GM06990 (cell line): ENCODE measurements around the gene FBXO31.
"Not testable (repeated sequence)": the region's sequence is repeated elsewhere in the genome, so short reads cannot be mapped to it uniquely, and the experiment has no call there.

Experiments used
- DNase-seq: peaks from one replicate; pipeline ENCODE4 v3.0.0-alpha.2; 2011; ENCODE audit not compliant: insufficient read length; ENCODE audit errors: extremely low read depth
- H3K27me3 ChIP-seq: replicated peaks from 2 replicates; pipeline ENCODE4 v1.6.0; 2011; ENCODE audit warnings: low read length; ENCODE audit not compliant: control insufficient read depth, insufficient read depth
- H3K36me3 ChIP-seq: 2 replicates; pipeline ENCODE4 v1.5.1; 2011; ENCODE audit warnings: low read length; ENCODE audit not compliant: control insufficient read depth, insufficient read depth
- H3K4me3 ChIP-seq: replicated peaks from 2 replicates; pipeline ENCODE4 v1.5.1; 2011; ENCODE audit warnings: low read depth, mild to moderate bottlenecking, control low read depth, low read length
- TF ChIP-seq, protein P1 (sequence below): IDR thresholded peaks from 2 replicates; pipeline ENCODE4 v1.5.1; 2011; ENCODE audit warnings: low read length, control low read depth, mild to moderate bottlenecking, inconsistent platforms; ENCODE audit not compliant: insufficient read depth, poor library complexity, severe bottlenecking

FBXO31 gene

GRCh38 chr16:87391324-87391949, 7.9 kb upstream of the FBXO31 start:
- Histone ChIP-seq H3K27me3 (no peaks in the 10 kb centered on the region), H3K36me3 (no peaks in the 10 kb centered on the region), H3K4me3 (peak overlapping the region; percentile 71)
- no peak for DNase-seq
- TF ChIP-seq, protein P1, sequence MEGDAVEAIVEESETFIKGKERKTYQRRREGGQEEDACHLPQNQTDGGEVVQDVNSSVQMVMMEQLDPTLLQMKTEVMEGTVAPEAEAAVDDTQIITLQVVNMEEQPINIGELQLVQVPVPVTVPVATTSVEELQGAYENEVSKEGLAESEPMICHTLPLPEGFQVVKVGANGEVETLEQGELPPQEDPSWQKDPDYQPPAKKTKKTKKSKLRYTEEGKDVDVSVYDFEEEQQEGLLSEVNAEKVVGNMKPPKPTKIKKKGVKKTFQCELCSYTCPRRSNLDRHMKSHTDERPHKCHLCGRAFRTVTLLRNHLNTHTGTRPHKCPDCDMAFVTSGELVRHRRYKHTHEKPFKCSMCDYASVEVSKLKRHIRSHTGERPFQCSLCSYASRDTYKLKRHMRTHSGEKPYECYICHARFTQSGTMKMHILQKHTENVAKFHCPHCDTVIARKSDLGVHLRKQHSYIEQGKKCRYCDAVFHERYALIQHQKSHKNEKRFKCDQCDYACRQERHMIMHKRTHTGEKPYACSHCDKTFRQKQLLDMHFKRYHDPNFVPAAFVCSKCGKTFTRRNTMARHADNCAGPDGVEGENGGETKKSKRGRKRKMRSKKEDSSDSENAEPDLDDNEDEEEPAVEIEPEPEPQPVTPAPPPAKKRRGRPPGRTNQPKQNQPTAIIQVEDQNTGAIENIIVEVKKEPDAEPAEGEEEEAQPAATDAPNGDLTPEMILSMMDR, result no peak

GRCh38 chr16:87390641-87391323, 7.2 kb upstream of the FBXO31 start:
- no peaks in the 10 kb centered on the region for H3K36me3 ChIP-seq
- H3K4me3 ChIP-seq, result no peak overlapping the region
- no peaks in the 10 kb centered on the region for H3K27me3 ChIP-seq
- TF ChIP-seq, protein P1, result no peak
- DNase-seq, result no peak

DNA sequence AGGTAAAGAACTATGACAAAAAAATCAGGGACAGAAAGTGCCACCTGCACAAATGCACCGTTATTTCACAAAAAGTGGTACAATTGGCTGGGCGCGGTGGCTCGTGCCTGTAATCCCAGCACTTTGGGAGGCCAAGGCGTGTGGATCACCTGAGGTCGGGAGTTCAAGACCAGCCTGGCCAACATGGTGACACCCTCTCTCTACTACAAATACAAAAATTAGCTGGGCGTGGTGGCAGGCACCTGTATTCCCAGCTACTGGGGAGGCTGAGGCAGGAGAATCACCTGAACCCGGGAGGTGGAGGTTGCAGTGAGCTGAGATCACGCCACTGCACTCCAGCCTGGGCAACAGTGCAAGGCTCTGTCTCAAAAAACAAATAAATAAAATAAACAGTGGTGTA, 6.3 kb upstream of the FBXO31 start:
- H3K4me3 ChIP-seq, H3K36me3 ChIP-seq, DNase-seq, H3K27me3 ChIP-seq: not testable (repeated sequence)

- no peak for DNase-seq
- TF ChIP-seq, protein P1, result no peak
- H3K27me3 ChIP-seq, result no peaks in the 10 kb centered on the region
- no peaks in the 10 kb centered on the region for H3K36me3 ChIP-seq
- H3K4me3 ChIP-seq, result no peak overlapping the region
These were observed 5.7 kb upstream of the FBXO31 start for GRCh38 chr16:87389245-87389644.

- Histone ChIP-seq H3K36me3 (no peaks in the 10 kb centered on the region), H3K4me3 (no peak overlapping the region)
These were observed 5.2 kb upstream of the FBXO31 start for GRCh38 chr16:87388818-87389134.

GRCh38 chr16:87387942-87388817, 4.6 kb upstream of the FBXO31 start:
- DNase-seq, result peak; percentile 82
- H3K4me3 ChIP-seq, result no peak overlapping the region
- H3K36me3 ChIP-seq, result no peaks in the 10 kb centered on the region
- H3K27me3 ChIP-seq, result no peaks in the 10 kb centered on the region
- TF ChIP-seq, protein P1, result no peak

More at GRCh38 chr16:87388818-87389134, 5.2 kb upstream of the FBXO31 start:
- TF ChIP-seq, protein P1, result no peak
- no peak for DNase-seq
- H3K27me3 ChIP-seq, result no peaks in the 10 kb centered on the region

DNA sequence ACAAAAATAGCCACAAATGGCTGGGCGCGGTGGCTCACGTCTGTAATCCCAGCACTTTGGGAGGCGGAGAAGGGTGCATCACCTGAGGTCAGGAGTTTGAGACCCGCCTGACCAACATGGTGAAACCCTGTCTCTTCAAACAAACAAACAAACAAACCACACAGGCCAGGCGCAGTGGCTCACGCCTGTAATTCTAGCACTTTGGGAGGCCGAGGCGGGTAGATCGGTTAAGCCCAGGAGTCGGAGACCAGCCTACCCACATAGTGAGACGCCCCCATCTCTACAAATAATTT, 1.2 kb upstream of the FBXO31 start:
- not testable (repeated sequence) for DNase-seq, H3K4me3 ChIP-seq, H3K27me3 ChIP-seq, H3K36me3 ChIP-seq
